Activated T-cell treated with anti-CD3 and anti-CD28 coated beads for 24 hours (primary cell): Measurements from ENCODE around the gene SLC7A1.
A peak's percentile ranks its signal among the peaks of the same experiment; 100 is the strongest.
"Not testable (repeated sequence)": the region's sequence is repeated elsewhere in the genome, so short reads cannot be mapped to it uniquely, and the experiment has no call there.

Source experiments
- DNase-seq: peaks from one replicate; pipeline ENCODE4 v3.0.0-alpha.2; 2020; ENCODE audit warnings: low read depth

The SLC7A1 gene

GRCh38 chr13:29595380-29596063 is at the start of gene SLC7A1:
SLC7A1 (minus strand) TSS chr13:29595688; CDS start chr13:29536188, 59,500 bp downstream.
- DNase-seq, result peak; percentile 81

- no peak for DNase-seq
Observed at GRCh38 chr13:29640665-29641064, 45.2 kb upstream of the SLC7A1 start.

GRCh38 chr13:29636831-29637230 is 41.3 kb upstream of the SLC7A1 start:
- not testable (repeated sequence) for DNase-seq

GRCh38 chr13:29624997-29625396 is 29.5 kb upstream of the SLC7A1 start:
- no peak for DNase-seq

GRCh38 chr13:29621841-29622240 is 26.4 kb upstream of the SLC7A1 start:
- no peak for DNase-seq

GRCh38 chr13:29621051-29621800 is 25.7 kb upstream of the SLC7A1 start:
- no peak for DNase-seq

- no peak for DNase-seq
Observed at GRCh38 chr13:29619995-29620394, 24.5 kb upstream of the SLC7A1 start.

GRCh38 chr13:29613101-29613500 is 17.6 kb upstream of the SLC7A1 start:
- no peak for DNase-seq

GRCh38 chr13:29607465-29607864 is 12.0 kb upstream of the SLC7A1 start:
- no peak for DNase-seq

- no peak for DNase-seq
Observed at GRCh38 chr13:29605860-29606526, 10.5 kb upstream of the SLC7A1 start.

- no peak for DNase-seq
Observed at GRCh38 chr13:29598321-29598720, 2.8 kb upstream of the SLC7A1 start.

- no peak for DNase-seq
Observed at GRCh38 chr13:29597706-29598105, 2.2 kb upstream of the SLC7A1 start.

- DNase-seq, result no peak
Observed at GRCh38 chr13:29597246-29597645, 1.8 kb upstream of the SLC7A1 start.

- no peak for DNase-seq
Observed at GRCh38 chr13:29596064-29596418, 553 bp upstream of the SLC7A1 start.

- peak; percentile 57 for DNase-seq
Observed at GRCh38 chr13:29594710-29595379, 643 bp downstream of the SLC7A1 start.

- DNase-seq, result peak; percentile 42
Observed at GRCh38 chr13:29594303-29594709, 1.2 kb downstream of the SLC7A1 start.

GRCh38 chr13:29593605-29594297 is 1.7 kb downstream of the SLC7A1 start:
- no peak for DNase-seq

- DNase-seq, result no peak
Observed at GRCh38 chr13:29591310-29591709, 4.2 kb downstream of the SLC7A1 start.

- DNase-seq, result no peak
Observed at GRCh38 chr13:29589967-29590366, 5.5 kb downstream of the SLC7A1 start.

- no peak for DNase-seq
Observed at GRCh38 chr13:29589234-29589633, 6.3 kb downstream of the SLC7A1 start.

- DNase-seq, result no peak
Observed at GRCh38 chr13:29587645-29588044, 7.8 kb downstream of the SLC7A1 start.
